SW480 (cell line): ENCODE data around the gene ITGA11.

Experiments used
- DNase-seq: peaks from one replicate; pipeline ENCODE4 v3.0.0-alpha.2; 2016; ENCODE audit warnings: low spot score

ITGA11 gene

DNA sequence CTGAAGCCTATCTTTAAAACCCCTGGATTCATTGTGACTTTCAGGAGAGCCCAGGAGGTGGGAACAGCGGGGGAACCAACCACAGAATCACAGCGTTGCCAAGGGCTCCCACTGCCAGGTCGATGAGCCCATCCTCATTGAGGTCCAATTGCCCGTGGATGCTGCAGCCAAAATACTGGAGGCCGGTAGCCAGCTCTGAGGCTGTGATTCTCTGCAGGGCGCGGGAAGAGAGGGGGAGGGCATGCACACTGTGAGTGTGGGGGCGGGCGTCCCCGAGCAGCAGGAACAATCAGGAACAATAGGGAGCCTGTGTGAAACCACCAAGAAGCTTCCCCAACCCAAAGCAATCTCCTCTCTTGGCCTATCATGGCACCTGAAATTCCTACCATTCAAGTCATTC, 101.1 kb downstream of the ITGA11 start:
- no peak for DNase-seq

DNA sequence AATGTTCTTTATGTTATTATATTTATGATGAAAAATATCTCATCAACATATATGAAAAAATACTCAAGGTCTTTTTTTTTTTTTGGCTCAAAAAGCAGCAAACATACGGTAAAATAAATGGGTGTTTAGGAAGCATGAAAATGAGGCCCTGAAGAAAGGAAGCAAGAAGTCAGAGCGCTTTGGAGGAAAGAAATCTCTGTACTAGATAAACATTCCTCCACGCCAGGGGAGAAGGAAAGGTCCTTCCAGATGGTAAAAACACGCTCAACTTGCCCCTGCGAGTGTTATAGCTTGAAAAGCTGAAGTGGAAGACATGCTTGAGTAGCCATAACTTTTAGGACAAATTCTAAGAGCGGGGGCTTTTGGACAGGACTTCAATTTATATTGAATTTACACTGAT, 101.5 kb downstream of the ITGA11 start:
- no peak for DNase-seq

DNA sequence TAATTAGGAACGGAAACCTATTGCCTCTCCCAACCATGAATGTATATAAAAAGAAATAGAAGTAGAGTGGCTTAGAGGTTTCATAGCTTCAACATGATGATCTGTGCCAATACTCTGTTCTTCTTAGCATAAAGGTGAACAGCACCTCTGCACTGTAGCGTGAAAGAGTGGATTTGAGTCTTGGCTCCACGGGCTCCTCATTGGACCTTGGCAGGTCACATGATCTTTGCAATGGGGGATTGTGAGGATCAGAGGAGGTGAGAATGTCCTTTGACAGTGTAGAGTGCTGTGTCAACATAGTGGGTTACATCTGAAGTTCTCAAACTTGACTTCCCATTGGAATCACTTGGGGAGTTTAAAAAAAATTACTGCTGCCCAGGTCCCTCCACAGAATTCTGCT, 103.0 kb downstream of the ITGA11 start:
- no peak for DNase-seq

DNA sequence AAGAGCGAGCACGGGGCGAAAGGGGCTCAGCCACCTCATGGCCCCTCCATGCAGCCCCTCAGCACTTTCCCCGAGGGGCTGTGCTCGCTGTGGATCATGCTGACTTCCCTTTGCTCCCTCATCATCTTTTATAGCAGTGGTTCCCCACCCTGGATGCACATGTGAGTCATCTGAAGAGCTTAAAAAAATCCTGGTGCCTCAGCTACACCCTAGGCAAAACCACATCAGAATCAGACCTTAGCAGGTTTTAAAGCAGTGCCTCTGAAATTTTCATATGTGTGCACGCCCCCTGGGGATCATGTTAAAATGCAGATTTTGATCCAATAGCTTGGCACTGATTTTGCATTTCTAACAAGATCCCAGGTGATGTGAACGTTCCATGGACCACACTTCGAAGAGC, 103.5 kb downstream of the ITGA11 start:
- peak; percentile 61 for DNase-seq

DNA sequence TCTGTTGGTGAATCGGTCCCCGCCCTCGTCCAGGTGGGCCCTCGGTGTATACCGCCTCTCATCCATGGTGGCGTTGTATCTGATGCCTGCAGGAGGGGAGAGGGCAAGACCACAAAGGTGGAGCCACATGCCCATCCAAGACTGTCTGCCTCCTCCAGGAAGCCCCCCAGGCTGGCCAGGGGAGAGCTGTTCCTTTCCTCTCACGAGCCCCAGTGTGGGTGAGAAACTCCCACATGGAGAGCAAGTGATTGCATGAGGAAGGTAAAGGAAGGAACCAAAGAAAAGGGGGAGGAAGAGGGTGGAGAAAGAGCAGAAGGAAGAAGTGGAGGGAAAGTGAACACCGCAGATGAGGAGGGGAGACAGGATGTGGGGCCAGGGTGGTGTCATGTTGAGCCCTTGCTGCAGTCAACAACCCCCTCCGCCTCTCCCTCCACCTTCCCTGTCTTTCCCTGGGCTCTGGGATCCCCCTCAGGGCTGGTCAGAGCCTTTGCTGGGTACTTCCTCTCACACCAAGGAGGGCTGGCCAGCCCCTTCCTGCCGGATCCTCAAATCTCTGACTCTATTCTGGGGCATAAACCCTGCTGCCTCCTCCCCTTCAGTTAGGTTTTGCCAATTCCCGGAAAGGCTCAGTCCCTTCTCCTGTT, 105.1 kb downstream of the ITGA11 start:
- DNase-seq = no peak

DNA sequence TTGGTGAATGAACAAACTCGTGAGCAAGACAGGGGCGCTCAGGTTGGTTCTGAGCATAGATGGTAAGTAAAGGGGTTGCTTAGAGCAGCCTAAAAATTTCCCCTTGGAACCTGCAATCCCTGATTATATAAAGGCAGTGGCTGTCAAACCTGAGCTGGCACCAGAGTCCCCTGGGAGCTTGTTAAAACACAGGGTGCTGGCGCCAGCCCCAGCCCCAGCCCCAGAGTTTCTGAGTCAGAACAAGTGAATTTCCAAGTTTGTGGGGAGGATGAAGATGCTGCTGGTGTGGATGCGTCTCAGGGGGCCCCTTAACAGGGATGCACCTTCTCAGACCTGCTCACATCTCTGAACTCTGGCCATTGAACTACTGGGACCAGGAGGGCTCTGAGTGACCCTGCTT, 106.2 kb downstream of the ITGA11 start:
- DNase-seq = no peak

DNA sequence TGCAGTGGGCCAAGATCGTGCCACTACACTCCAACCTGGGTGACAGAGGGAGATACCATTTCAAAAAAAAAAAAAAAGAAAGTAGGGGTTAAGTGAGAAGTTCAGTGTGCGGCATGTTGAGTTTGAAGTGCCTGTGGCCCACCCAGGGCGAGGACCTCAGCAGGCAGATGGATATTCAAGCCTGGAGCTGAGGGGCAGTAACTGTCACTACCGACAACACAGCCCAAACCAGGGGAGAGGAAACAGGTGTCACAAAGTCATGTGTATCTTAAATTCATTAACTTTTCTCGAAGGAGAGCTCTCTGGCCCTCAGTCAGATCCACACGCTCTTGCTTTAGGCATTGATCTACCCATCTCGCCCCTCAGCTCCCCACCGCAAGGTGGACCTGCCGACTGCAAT, 109.2 kb downstream of the ITGA11 start:
- DNase-seq = no peak

DNA sequence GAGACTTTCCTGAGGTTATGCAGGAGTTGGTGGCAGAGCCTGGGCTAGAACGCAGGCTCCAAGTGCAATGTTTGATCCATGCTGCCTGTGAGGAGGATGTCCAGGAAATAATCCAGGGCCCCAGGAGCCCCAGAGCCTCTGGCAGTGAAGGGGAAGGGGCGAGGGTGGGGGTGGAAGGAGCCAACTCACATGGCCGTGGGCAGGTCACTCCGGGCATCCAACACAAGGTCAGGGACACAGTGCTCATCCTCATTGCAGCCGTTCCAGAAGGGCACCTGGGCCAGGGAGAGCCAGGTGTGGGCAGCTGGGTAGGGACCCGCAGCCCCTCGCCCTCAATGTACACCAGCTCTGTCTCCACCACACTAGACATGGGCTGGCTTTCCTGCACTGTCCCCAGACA, 110.7 kb downstream of the ITGA11 start:
- no peak for DNase-seq

DNA sequence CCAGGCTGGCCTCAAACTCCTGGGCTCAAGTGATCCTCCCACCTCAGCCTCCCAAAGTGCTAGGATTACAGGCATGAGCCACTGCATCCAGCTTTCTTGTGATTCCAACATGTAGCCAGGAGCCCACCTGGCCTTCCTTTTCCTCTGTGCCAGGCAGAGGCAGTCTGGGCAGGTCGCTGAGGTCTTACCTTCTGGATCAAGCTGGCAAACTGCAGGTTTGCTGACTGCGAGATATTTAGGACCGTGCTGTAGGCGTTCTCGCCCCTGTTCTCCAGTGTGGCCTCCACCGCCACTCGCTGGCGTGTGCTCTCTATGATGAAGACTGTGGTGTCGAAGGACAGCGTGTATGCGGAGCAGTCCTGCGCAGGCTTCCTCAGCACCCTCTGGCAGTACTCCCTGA, 112.0 kb downstream of the ITGA11 start:
- no peak for DNase-seq

DNA sequence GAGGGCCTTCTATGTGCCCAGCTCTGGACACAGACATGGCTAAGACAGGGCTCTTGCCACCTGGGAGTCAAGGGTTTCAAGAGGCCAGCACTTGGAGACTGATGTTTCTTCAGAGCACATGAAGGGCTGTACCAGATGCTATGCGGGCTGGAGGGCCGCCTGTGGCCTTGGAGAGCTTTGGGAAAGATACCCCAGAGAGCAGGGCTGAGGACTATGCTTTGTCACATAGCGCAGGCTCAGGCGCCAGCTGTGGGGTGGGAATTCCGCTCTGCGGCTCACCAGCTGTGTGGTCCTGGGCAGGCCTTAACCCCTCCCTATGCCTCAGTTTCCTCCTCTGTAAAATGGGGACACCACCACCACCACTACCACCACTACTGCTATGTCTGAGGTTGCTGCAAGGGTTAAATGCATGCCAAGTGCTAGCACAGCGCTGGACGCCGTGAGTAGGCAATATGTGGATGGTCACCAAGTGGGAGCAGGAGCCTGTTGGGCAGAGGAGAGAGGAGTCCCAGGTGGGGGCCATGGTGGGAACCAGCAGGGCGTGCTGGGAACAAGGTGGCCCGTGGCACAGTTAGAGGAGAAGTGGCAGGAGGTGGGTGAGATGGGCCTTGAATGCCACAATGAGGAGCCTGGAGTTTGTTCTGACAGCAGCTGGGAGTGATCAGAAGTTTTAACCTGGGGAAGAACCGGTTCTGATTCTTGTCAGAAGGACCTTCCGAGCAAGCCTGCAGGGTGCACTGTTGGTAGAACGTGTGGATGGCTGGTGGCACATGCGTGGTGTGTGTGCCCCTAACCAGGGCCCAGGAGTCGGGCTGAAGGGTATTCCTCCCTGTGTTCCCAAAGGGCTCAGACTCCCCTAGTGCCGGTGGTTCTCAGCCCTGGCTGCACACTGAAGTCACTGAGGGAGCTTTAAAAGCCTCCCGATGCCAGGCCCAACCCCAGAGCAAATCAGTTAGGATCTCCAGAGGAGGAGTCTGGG, 112.7 kb downstream of the ITGA11 start:
- no peak for DNase-seq

DNA sequence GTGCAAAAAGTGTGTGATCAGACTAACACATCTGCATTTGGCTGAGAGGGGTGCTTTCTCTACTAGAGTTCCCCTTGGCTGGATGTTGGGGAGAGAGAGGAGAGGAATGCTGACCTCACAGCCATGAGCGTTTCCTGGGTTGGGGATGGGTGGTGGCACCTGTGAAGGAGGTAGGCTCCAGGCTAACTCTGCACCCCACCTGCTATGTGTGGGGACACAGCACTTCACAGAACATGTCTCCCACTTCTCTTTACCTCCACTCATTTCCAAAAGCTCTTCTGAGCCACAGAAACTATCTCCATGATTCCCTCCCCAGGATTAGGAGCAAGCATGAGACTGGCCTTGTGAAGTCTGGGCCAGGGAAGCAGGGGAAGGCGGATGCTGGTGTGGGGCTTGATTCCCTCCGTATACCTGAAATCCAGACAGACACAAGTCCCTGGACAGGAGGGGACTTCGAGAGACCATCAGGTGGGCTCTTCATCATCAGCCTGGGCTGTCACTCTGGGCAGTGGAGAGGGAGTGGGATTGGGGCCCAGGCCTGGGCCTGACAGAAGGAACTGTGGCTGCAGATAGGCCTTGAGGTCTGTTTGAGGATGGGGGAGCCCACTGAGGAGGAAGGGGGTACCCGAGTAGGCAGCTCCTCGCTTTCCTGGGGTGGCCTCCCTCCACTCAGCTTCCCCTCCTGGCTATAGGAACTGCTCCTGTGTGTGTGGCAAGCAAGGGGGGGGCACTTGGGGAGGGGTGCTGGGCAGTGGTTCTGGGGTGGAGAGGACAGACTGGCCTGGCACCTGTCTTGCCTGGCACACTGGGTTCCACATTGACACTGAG, 113.7 kb downstream of the ITGA11 start:
- no peak for DNase-seq

DNA sequence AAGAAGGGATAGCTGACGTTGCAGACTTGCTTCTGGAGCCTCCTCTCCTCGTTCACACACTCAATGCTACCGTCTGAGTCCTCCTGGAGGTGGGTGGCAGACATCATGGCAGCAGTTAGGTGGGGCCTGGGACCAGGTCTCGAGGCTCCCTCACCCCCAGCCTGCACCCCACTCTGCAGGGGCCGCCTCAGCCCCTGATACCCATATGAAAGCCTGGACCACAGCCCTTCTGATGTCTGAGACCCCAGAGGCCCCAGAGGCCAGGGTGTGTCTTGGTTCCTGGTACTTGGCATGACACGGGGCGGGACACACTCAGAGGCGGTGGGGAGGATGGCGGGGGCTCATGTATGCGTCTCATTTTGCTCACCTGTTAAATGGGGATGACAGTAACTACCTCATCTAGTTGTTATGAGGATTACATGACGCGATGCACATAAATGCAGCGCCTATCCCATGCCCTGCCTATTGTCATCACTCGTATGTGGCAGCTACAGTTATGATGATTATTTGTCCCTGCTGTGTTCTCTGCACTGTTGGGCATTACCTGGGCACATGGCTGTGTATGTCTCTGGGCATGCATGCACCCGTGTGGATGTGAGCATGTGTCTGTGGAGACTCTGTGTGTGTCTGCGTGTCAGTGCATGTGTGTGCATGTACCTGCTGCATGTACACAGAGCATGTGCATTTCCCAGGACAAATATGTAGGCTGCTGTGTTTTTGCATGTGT, 114.5 kb downstream of the ITGA11 start:
- no peak for DNase-seq

DNA sequence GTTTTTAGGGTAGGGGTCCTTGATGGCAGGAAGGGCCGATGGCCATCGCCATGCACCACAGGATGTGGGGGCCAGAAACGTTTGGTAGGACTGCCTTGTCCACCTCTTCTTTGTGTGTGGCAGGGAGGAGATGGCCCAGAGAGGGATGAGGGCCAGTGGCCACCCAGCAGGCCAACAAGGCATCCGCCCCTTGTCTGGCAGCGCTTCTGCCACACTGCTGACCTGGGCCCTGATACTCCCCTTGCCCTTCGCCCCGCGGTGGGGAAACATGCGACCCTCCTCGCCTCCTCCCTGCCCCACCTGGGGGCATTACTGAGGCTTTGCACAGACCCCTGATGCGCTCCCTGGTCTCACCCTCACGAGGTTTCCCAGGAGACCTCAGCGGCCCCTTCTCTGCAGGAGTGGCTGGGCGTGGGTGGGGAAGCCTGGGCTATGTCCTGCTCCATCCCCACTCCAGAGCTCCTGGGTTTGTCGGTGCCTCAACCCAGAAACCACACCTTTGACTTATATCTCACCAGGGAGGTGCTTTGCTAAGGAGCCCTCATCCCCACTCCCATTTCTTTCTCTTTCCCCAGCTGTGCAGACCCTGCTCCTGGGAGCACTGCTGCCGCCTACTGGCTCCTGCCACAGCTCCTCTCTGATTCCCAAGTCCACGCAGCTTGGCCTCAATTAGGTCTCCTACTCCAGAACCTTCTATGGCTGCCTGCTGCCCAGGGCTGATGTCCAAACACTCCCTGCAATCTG, 115.7 kb downstream of the ITGA11 start:
- DNase-seq = no peak

DNA sequence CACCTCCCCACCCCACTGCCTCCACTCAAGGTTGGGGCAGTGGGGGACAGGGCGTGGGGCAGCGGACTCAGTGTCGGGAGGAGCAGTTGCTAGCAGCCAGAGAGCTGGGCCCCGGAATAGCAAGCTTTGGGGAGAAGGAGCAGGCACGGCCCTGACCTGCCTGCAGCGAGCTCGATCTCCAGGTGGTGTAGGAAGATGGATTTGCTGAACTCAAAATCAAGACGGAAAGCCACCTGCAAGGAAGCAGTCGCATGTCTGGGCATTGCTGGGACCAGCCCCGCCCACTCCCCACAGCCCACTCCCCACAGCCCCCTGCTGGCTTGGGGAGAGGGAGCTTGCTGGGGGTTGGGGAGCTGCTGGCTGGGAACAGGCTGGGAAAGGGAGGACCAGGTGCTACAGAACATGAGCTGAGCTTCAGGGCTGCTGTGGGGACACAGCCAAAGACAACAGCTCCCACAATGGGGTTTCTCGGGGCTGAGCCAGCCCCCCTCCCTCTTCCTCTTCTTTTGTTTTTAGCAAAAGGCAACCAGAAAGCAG, 116.4 kb downstream of the ITGA11 start:
- no peak for DNase-seq

DNA sequence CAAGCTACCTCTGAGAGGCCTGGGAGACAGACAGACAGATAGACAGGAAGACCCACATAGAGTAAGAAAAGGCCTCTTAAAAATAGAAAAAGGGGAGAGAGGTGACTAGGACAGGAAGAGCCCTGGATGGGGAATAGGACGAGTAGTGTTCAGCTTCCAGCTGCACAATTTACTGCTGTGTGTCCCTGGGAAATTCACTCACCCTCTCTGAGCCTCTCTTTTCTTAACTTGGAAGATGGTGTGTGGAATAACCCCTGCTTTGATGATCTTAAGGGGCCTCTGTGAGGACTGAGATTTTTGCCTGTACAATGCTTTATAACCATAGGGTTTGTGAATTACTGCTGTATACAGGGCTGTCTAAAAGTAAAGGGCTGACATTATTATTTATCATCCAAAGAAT, 116.9 kb downstream of the ITGA11 start:
- no peak for DNase-seq

DNA sequence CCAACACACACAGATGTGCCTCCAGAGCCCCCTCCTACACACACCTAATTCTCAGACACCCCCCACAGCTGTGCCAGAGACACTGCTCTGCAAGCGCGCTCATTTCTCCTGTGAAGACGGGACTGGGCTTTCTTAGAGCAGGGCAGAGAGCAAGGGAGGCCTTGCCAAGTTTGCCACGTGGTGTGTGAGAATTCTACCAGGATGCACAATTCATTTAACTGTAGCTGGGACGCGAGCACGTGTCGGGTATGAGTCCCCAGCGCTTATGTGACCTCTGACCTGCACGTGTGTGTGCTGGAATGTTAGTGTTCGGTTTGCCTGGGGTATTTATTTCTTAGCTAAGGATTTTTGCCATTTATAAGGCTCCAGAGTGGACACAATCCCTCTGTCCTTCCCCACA, 117.4 kb downstream of the ITGA11 start:
- DNase-seq = no peak

DNA sequence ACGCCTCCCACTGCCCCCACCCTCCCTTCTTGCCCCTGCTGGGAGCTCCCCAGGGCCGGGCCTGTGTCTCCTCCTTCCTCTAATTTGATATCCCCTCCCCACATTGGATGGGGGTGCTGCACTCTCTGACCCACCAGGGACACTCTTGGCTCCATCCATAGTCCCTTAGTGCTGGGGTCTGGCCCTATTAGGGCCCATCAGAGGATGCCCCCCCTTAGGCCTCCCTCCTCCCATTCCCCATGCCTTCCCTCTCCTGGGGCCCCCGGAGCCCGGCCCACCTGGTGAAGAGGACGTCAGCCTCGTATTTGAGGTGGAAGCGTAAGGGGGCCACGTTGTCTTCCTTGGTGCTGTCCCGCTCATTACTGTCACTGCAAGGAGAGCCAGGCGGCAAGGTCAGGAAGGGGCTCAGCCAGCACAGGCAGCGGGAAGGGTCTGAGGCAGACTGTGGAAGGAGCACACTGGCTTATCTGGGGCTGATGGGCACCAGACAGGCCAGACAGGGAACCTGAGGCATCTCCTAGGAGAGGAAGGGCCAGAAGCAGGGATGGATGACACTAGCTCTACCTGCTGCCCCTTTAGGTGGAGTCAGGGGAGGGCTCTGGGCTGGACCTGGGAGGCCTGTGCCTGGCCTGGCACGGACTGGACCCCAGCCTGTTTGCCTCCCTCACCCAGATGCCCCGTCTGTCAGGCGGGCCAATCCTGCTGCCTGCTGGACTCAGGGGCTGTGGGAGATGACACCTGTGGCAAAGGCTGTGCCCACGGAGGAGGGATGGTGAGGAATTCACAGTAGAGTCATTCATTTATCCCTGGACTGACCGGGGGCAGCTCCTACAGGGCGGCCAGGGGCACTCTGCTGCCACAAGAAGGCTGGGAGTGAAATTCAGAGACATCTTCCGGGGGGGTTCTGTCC, 118.2 kb downstream of the ITGA11 start:
- DNase-seq = no peak

DNA sequence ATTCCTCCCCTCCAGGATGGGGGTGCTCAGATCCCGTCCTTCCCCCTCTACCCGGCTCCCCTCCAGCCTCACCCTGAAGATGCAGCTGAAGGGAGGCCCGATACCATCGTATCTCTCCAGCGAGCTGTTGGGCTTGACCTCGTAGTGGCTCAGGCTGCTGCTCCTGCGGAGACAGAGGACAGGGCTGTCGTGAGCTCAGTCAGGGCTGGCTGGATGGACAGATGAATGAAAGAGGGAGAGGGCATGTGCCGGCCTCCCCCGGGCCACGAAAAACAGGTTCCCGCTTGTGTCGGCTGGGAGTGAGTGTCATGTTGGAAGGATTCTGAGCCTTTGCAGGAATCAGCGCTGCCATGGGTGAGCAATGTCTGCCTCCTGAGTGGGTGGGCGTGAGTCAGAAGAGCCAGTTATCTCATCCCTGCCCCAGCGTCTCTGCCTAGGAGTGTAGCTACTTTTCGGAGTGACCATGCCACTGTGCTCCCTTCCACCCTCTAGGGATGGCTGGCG, 119.2 kb downstream of the ITGA11 start:
- no peak for DNase-seq

DNA sequence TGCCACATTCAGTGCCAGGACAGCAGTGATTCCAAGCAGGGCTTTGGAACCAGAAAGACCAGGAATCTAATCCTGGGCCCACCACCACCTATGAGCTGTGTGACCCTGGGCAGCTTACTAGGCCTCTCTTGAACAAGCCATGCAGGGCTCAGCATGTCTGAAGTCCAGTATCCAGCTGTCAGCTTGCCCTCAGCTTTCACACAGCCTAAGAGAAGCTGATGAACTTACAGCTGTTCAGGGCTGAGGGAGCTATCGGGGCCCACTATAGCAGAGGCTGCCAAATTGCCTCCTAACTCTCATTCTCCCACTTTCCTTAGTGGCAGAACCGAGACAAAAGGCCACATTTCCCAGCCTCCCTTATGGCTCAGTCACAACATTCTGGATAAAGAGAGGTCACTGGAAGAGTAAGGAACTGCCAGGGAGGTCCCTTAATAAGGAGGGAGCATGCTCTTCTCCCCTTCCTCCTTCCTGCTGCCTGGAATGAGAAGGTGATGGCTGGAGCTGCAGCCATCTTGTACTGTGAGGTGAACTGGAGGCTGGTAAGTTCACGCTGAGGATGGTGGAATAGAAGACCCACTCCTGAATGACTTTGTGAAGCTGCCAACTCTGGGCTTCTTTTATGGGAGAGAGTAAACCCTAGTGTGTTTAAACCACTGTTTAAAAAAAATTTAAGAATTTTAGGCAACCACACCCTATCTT, 120.0 kb downstream of the ITGA11 start:
- no peak for DNase-seq
